A673 (cell line): ENCODE measurements around the gene RRAS.

Source experiments
- EZH2 ChIP-seq: fragments of 200-600 bp; sonication (generic); IDR thresholded peaks from 2 replicates; pipeline ENCODE4 v1.6.1; 2017; ENCODE audit warnings: borderline replicate concordance, low read depth, mild to moderate bottlenecking, mixed read lengths, antibody characterized with exemption, low read length; ENCODE audit not compliant: poor library complexity, severe bottlenecking
- TF ChIP-seq, protein P1 (sequence below): fragments of 300-800, 200-600 bp; sonication (generic); conservative IDR thresholded peaks from 2 replicates; pipeline ENCODE4 v1.5.1; 2017; ENCODE audit warnings: low read depth, mild to moderate bottlenecking, antibody characterized with exemption, low read length, moderate library complexity, mixed read lengths

- TF ChIP-seq, protein P1, sequence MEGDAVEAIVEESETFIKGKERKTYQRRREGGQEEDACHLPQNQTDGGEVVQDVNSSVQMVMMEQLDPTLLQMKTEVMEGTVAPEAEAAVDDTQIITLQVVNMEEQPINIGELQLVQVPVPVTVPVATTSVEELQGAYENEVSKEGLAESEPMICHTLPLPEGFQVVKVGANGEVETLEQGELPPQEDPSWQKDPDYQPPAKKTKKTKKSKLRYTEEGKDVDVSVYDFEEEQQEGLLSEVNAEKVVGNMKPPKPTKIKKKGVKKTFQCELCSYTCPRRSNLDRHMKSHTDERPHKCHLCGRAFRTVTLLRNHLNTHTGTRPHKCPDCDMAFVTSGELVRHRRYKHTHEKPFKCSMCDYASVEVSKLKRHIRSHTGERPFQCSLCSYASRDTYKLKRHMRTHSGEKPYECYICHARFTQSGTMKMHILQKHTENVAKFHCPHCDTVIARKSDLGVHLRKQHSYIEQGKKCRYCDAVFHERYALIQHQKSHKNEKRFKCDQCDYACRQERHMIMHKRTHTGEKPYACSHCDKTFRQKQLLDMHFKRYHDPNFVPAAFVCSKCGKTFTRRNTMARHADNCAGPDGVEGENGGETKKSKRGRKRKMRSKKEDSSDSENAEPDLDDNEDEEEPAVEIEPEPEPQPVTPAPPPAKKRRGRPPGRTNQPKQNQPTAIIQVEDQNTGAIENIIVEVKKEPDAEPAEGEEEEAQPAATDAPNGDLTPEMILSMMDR: no peak
- TF ChIP-seq EZH2: no peak
Measured at GRCh38 chr19:49687566-49688316, 47.8 kb upstream of the RRAS start.
